GM12892 (cell line): ENCODE measurements around the gene NCLN.

Source experiments
- POLR2A ChIP-seq: IDR thresholded peaks from 2 replicates; pipeline ENCODE4 v1.6.1; 2011; ENCODE audit warnings: low read depth, low read length, control low read depth
- POLR2AphosphoS5 ChIP-seq: IDR thresholded peaks from 2 replicates; pipeline ENCODE4 v1.6.1; 2011; ENCODE audit warnings: low read depth, low read length, control low read depth

DNA sequence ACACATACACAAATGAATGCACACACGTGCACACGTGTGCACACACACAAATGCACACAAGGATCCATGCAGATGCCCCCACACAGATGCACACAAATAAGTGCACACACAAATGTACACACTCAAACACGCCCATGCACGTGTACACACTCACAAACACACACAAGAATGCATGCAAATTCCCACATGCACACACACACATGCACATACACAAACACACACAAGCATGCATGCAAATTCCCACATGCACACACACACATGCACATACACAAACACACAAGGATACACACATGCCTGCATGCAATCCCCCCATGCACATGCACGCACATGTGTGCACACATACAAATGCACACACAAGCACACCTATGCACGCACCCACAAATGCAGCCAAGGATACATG lies 36.6 kb upstream of the NCLN start:
- no peak for TF ChIP-seq POLR2AphosphoS5
- no peak for TF ChIP-seq POLR2A
